ENCODE data around the gene TDRD12. TPM values are rescaled to one million over a fixed set of nuclear protein-coding genes. Genes with fewer than 3 reads are reported as not detected.

TDRD12 gene
- total RNA-seq, 1 experiment from 2014 or later, result 1.3 TPM

DNA sequence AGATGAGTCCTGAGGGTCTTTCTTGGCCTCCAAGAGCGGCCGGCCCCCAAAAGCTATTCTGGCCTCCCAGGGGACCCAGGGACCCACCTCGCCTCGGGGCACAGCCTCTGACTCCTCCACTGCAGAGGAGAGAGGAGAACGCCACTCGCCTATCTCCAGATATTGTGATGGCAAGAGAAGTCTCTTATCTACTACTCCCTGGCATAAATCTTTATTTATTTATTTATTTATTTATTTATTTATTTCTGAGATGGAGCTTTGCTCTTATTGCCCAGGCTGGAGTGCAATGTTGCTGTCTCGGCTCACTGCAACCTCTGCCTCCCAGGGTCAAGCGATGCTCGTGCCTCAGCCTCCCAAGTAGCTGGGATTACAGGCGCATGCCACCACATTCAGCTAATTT is 139.0 kb downstream of the TDRD12 start:
- Histone ChIP-seq H3K14ac (ENCODE audit: insufficient read depth, low read length) (no peak overlapping the region), H2AFZ (ENCODE audit: low read length) (no peak overlapping the region), H3K79me1 (ENCODE audit: insufficient read depth, low read depth, low read length, poor library complexity, severe bottlenecking) (no peaks in the 10 kb centered on the region), H4K20me1 (ENCODE audit: control insufficient read depth, insufficient read depth, insufficient read length) (no peaks in the 10 kb centered on the region), H2BK15ac (ENCODE audit: low read depth, low read length) (no peak overlapping the region), H2BK5ac (ENCODE audit: insufficient read length, low read length) (no peak overlapping the region), H3K23ac (ENCODE audit: insufficient read length, low read depth, low read length) (no peak overlapping the region), H3K4me1 (ENCODE audit: insufficient read depth, low read length) (no peaks in the 10 kb centered on the region), H4K8ac (replicated peaks; ENCODE audit: insufficient read length, low read depth, low read length) (no peak overlapping the region), H3K27ac (ENCODE audit: insufficient read length, low read depth, low read length) (no peak overlapping the region), H3K79me2 (ENCODE audit: insufficient read depth, low read length) (no peaks in the 10 kb centered on the region), H3K18ac (ENCODE audit: insufficient read length, low read depth, low read length) (no peak overlapping the region), H3K4me2 (ENCODE audit: insufficient read depth, insufficient read length, low read length) (no peak overlapping the region), H3T11ph (ENCODE audit: low read length) (no peak overlapping the region), H3K56ac (ENCODE audit: insufficient read length, low read depth, low read length) (no peak overlapping the region), H3K9me3 (ENCODE audit: control insufficient read depth, low read depth, low read length) (no peaks in the 10 kb centered on the region), H3K23me2 (ENCODE audit: insufficient read length, low read depth, low read length, poor library complexity, severe bottlenecking) (no peaks in the 10 kb centered on the region), H2BK12ac (ENCODE audit: insufficient read length, low read depth, low read length) (no peak overlapping the region), H4K5ac (ENCODE audit: insufficient read length, low read depth, low read length) (no peak overlapping the region), H2BK20ac (ENCODE audit: low read depth, low read length, poor library complexity, severe bottlenecking) (no peak overlapping the region), H4K91ac (ENCODE audit: insufficient read length, low read depth, low read length) (no peak overlapping the region), H3K27me3 (ENCODE audit: insufficient read depth, low read length) (no peaks in the 10 kb centered on the region), H3K4ac (ENCODE audit: low read depth, low read length) (no peak overlapping the region), H2BK120ac (ENCODE audit: low read depth, low read length, poor library complexity, severe bottlenecking) (no peak overlapping the region), H3K9ac (ENCODE audit: extremely low read depth, insufficient read length, low read length) (no peak overlapping the region), H2AK5ac (ENCODE audit: insufficient read length, low read length) (no peak overlapping the region)
- no peak overlapping the region for H3K4me3 Mint-ChIP-seq
- DNase-seq, result no peak
- no peaks in the 10 kb centered on the region for H3K27me3 Mint-ChIP-seq (ENCODE audit: low read depth)
- no peak overlapping the region for H3K27ac Mint-ChIP-seq
- WGBS (ENCODE audit: extremely low coverage, insufficient read length, low lambda C conversion rate), result no CpG with 5 or more reads among the region's 10 CpGs
- no peaks in the 10 kb centered on the region for H3K9me3 Mint-ChIP-seq
- no peaks in the 10 kb centered on the region for H3K36me3 Mint-ChIP-seq (ENCODE audit: insufficient read depth in 1 of 3, low read depth in 3 of 3)
- H3K4me1 Mint-ChIP-seq, result no peaks in the 10 kb centered on the region
- TF ChIP-seq, protein P1, sequence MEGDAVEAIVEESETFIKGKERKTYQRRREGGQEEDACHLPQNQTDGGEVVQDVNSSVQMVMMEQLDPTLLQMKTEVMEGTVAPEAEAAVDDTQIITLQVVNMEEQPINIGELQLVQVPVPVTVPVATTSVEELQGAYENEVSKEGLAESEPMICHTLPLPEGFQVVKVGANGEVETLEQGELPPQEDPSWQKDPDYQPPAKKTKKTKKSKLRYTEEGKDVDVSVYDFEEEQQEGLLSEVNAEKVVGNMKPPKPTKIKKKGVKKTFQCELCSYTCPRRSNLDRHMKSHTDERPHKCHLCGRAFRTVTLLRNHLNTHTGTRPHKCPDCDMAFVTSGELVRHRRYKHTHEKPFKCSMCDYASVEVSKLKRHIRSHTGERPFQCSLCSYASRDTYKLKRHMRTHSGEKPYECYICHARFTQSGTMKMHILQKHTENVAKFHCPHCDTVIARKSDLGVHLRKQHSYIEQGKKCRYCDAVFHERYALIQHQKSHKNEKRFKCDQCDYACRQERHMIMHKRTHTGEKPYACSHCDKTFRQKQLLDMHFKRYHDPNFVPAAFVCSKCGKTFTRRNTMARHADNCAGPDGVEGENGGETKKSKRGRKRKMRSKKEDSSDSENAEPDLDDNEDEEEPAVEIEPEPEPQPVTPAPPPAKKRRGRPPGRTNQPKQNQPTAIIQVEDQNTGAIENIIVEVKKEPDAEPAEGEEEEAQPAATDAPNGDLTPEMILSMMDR (conservative IDR thresholded peaks at IDR 0.05), result no peak

Measured in H9 (cell line).